GM10847 (cell line): ENCODE measurements around the gene ASMTL.

Experiments used
- POLR2A ChIP-seq: IDR thresholded peaks from 2 replicates; pipeline ENCODE4 v1.6.1; 2011; ENCODE audit not compliant: insufficient read length; ENCODE audit errors: extremely low read depth

The ASMTL gene

GRCh38 chrX:1485033-1485432 lies 32.3 kb upstream of the ASMTL start:
- TF ChIP-seq POLR2A: no peak

GRCh38 chrX:1484638-1485019 lies 31.9 kb upstream of the ASMTL start:
- no peak for TF ChIP-seq POLR2A

GRCh38 chrX:1483843-1484637 lies 31.3 kb upstream of the ASMTL start:
- no peak for TF ChIP-seq POLR2A

GRCh38 chrX:1481636-1482529 lies 29.2 kb upstream of the ASMTL start:
- TF ChIP-seq POLR2A: peak; percentile 47

- no peak for TF ChIP-seq POLR2A
Observed at GRCh38 chrX:1480082-1480785, 27.5 kb upstream of the ASMTL start.

GRCh38 chrX:1477801-1478458 lies 25.2 kb upstream of the ASMTL start:
- TF ChIP-seq POLR2A: no peak

- TF ChIP-seq POLR2A: no peak
Observed at GRCh38 chrX:1477229-1477628, 24.5 kb upstream of the ASMTL start.

- no peak for TF ChIP-seq POLR2A
Observed at GRCh38 chrX:1476682-1477081, 24.0 kb upstream of the ASMTL start.

GRCh38 chrX:1475881-1476280 lies 23.2 kb upstream of the ASMTL start:
- TF ChIP-seq POLR2A: no peak

- TF ChIP-seq POLR2A: no peak
Observed at GRCh38 chrX:1475481-1475880, 22.8 kb upstream of the ASMTL start.

GRCh38 chrX:1472975-1473374 lies 20.3 kb upstream of the ASMTL start:
- TF ChIP-seq POLR2A: no peak

- no peak for TF ChIP-seq POLR2A
Observed at GRCh38 chrX:1468250-1468772, 15.6 kb upstream of the ASMTL start.

- TF ChIP-seq POLR2A: no peak
Observed at GRCh38 chrX:1466971-1467561, 14.4 kb upstream of the ASMTL start.

- TF ChIP-seq POLR2A: no peak
Observed at GRCh38 chrX:1466232-1466661, 13.5 kb upstream of the ASMTL start.
